Skin epidermis (tissue), 12 donors: ENCODE measurements around the gene CCDC12.

Experiments
- H3K27ac ChIP-seq, 21 experiments: fragments of 200-600 bp; sonication (generic) in 11 of 21; one replicate each; pipeline ENCODE4 v1.5.0; 2020; ENCODE audit warnings: mild to moderate bottlenecking in 3 of 21, inconsistent platforms in 2 of 21, moderate library complexity in 2 of 21
- H3K4me3 ChIP-seq, 7 experiments: fragments of 200-600 bp; sonication (generic) in 2 of 7; one replicate each; pipeline ENCODE4 v1.5.0; 2020; ENCODE audit warnings: inconsistent platforms in 2 of 7, mild to moderate bottlenecking in 2 of 7, moderate library complexity in 1 of 7

CCDC12 gene

DNA sequence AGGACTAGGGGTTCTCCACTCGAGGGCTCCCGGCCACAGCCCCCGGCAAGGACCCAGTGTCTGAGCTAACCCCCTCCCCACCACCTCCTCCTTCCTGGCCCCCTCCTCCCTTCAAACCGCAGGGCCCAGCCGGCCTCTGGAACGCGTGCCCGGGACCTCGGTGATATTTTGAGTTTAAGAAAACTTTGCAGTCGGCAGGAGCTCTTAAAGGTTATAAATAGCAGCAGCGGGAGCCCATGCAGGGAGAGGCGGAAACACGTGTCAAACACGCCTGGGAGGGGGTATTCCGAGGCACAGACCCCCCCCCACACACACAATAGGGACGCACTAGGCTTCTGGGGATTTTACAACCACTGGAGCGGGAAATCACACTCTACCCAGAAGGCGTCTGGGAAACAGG is 102.1 kb downstream of the CCDC12 start:
- Histone ChIP-seq H3K4me3 (no peak overlapping the region), H3K27ac (no peak overlapping the region)

DNA sequence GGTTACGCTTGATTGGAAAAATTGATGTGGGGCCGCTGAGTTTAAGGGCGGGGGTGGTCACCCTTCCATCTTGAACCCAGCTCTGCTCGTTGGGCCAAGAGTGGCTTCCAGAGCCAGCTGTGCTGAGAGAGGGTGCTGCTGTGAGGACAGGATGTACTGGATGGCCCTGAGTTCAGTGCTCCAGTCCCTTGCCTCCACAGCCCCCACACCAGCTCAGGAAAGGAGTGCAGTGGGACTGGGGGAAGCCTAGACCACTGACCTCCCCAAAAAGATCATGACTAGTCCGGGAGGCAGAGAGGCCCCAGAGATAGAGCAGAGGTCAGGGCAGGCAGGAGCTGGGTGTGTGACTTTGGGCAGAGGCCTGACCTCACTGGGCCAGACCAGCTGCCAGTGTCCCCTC is 103.0 kb downstream of the CCDC12 start:
- H3K4me3 ChIP-seq = no peak overlapping the region
- no peak overlapping the region for H3K27ac ChIP-seq
